GM21528 (cell line): ENCODE measurements around the gene APLNR.

Experiments used
- ATAC-seq: cut with Tn5 transposase; IDR thresholded peaks from one replicate; pipeline ENCODE4 v1.9.1; 2021; ENCODE audit warnings: mild to moderate bottlenecking, moderate library complexity; ENCODE audit not compliant: unreplicated experiment, low FRiP score

Gene APLNR

DNA sequence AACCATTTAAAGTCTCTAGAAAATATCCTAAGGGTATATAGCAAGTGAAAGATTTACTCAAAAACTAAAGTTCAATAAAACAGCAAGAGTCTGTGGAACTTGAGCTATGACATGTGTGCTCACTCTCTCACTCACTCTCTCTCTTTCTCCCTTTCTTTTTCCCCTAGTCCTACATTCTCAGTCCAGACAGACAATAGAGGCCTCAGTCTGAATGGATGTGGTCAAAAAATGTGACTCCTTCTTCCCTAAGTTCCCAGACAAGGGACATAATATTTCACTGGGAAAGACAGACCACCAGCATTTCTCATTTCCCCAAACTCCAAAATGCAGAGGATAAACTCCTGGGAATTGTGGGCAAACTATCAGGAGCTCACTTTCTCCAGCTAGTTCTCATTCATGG lies 17.6 kb upstream of the APLNR start:
- no peak for ATAC-seq

DNA sequence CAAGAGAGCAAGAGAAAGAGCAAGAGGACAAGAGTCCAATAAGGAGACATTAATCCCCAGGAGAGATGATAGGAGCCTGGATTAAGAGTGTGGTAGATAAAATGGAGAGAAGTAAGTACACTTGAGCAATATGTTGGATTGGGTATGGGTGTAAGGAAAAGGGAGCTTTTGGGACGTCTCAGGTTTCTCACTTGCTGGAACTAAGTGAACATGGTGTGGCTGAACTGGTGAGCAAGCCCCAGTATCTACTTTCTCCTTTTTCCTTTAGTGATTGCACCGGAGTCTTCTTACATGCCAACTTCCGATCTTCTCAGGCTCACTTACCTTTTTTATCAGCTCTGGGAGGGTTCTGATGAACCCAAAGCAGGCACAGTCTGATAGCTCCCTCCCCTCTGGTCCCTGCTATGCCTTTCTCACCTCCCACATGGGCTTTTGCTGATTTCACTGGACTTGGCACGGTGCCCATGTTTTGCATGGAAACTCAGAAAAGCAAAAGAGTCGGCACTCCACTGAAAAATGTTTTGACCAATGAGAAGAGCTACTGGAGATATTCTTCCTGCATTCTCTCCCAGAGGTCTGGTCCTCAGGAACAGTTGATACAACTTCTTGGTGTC lies 14.5 kb upstream of the APLNR start:
- no peak for ATAC-seq

DNA sequence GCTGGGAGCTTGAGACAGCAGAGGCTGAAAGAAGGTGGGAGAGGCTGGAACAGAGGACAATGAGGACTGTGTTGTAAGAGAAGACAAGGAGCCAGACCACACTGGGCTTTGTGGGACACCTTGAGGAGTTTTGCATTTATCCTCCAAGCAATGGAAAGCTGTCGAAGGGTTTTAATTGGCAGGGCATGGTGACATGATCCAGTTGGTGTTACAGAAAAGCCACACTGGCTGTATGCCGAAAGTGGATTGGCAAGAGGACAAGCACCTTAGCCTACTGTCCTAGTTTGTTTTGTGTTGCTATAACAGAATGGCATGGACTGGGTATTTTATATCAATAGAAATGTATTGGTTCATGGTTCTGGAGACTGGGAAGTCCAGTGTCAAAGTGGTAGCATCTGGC lies 14.0 kb upstream of the APLNR start:
- ATAC-seq, result no peak

DNA sequence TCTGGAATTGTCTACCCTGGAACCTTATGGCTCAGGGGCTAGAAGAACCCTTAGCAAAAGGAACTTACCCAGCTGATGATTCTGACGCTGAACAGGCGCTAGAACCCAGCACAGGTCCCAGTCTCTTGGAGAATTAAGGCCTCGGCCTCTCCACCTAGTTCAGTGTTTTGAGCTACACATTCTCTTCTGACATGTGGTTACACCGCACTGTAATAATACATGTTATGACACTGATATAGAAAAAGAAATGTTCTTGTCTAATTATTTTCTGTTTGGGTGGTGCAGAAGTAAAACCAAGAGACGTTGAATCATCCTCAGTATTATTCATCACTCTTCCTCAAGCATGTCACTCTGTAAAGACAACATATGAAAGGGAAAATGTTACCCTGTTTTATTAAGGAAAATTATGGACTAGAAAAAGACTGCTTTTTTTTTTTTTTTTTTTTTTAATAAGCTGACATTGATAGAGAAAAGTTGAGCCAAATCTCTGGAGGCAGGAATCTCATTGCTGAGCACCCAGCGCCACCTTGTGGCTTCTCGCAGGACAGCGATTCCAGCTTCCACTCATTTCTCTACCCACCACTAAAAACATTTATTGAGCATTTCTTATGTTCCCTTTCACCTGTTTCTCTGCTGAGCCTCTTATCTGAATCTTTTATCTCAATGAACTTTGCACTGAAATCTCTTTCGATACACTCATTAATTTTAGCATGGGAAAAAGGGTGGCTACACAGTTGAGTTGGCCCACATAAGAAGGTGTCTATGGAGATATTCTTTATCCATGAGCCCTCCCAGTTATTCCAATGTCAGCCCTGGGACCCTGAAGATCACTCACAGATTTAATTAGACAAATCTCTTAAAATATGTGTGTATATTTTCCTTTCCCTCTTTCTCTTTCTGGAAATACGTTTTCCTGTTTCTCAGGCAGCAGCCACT lies 12.6 kb upstream of the APLNR start:
- peak; percentile 53 for ATAC-seq

DNA sequence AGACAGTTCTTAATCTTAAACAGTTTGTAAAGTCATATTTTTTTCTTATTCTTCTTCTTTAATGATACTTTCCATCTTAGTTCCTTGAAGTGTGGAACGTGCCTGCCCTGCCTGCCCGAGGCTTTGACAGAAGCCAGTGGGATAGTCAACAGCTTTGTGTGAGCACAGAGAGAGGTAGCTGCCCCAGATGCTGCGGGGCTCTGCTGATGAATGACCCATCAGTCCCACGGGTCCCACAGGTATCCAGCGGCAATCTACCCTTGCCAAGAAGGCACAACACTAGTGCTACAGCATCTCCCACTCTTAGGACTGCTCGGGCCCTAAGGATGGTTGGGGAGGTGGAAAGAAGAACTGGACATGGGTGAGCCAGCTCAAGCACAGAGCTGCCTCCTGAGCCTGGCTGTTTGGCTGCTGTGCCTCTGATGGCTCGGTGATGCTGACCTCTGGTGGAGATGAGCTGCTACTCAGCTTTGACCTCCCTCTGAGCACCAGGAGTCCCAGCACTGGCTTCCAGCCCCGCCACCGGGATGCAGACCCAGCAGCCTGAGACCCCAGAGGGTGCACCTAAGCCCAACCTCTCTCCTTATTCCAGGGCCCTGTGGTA lies 11.8 kb upstream of the APLNR start:
- peak; percentile 79 for ATAC-seq

DNA sequence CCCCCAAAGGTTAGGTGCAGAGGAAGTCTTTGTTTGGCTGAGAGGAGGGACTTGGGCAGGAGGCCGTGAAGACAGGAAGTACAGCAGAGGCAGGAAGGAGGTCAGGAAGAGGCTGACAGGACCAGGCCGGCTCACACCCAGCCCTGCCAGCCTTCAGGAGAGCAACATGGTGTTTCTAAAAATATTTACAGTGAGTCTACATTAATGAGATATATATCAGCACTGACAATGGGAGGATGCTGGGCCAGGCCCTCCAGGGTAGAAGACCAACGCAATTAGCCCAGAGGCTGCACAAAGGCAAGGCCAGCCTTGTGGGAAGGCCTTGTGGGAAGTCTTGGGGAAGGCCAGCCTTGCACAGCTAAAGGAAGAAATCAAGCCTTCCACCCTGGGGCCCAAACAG lies 7.9 kb upstream of the APLNR start:
- ATAC-seq, result no peak

DNA sequence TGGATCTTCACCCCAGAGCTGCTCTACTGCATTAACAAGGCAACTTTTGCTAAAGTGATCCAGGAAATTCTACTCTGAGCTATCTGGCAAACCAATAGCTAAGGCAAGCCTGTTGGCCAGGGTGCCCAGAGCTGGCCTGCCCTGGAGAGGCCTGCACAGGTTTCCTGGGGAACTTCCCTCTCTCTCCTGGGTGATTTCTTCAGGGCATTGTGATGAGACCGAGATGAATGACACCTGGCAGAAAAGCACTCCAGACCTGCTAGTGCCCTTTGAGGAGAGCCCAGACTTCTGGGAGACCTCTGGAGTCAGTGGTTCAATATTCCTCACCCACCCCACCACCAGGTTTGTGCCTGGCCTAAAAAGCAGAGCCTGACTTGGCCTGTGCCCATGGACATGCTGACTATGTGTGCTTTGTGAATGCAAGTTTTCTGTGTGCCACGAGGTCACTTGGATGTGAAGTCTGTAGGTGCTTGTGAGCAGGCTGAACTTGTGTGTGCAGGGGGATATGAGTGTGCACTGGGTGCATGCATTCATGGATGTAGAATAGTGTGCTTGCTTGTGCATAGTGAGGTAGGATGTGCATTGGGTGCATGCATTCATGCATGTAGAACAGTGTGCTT lies 4.4 kb upstream of the APLNR start:
- ATAC-seq, result no peak

DNA sequence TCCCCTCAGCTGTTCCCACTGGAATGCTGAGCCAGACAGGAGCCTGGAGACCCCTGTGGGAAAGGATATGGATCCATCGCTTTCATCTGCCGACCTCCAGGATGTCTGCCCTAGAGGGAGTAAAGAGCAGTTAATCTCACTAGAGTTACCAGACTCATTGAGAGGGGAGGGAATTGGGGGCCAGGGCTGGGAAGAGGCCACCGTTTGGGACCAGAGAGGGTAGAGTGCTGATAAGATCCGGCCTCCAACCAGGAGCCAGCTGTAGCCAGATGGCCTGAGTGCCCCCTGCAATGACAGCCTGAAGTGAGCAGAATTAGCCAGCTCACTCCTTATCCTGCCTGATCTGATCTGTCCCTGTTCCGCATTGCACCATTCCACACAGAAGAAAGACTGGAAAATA lies 3.7 kb upstream of the APLNR start:
- ATAC-seq, result no peak

DNA sequence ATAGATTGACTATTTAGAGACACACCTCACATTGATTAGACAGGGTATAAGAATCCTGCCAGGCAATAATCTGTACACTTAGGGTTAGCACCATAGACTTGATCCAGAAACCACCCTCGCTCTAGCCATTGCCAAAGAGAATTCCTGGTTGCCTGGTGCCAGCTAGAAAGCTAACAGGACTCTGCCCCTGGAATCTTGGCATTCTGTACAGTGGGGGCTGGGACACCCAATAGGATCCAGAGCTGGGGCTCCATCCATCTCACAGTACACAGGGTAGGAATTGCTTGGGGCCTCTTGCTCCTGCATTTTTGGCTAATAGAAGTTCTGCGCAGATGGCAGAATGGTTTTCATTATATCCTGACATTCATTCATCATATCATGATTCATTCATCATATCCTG lies 3.0 kb upstream of the APLNR start:
- ATAC-seq, result no peak

DNA sequence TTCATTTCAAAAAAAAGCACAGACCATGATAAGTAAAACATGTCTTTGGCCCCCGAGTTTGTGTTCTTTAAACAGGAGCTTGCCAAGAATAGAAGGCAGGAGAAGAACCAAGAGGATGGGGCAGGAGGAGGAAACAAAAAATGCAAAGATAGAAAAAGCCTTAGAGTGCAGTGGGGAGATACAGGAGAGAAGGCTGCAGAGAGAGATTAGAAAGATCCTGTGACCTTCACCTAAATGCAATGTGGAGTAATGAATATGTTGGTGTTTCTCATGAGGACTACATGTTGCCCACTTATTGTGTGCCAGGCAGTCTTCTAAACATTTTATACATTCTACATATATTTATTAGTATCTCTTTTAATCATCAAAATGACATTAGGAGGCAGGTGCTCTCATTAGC lies 2.3 kb upstream of the APLNR start:
- ATAC-seq, result no peak

DNA sequence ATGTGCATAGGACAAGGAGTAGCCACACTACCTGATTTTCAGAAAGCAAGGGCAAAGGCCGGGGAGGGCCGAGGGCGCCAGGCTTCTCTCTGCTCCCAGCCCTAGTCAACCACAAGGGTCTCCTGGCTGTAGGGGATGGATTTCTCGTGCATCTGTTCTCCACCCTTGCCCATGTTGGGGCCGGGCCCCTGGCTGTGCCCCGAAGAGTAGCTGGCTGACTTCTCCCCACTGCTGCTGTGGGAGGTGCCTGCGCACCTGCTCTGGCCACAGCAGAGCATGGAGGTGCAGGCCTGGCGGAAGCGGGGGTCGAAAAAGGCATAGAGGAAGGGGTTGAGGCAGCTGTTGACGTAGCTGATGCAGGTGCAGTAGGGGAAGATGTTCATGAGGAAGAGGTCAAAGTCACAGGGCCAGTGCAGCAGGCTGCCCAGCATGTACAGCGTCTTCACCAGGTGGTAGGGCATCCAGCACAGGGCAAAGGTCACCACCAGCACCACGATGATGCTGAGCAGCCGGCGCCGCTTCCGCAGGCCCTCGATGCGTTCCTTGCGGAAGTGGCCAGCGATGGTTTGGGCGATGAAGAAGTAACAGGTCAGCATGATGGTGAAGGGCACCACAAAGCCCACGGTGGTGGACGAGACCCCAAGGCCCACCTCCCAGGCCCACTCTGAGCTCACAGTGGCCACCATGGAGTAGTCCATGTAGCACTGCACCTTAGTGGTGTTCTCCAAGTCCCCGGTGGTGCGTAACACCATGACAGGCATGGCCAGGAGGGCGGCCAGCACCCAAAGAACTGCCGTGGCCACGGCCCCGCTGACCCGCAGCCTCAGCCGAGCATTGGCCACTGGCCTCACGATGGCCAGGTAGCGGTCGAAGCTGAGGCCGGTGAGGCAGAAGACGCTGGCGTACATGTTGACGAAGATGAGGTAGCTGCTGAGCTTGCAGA lies 1.0 kb downstream of the APLNR start:
- ATAC-seq, result no peak

DNA sequence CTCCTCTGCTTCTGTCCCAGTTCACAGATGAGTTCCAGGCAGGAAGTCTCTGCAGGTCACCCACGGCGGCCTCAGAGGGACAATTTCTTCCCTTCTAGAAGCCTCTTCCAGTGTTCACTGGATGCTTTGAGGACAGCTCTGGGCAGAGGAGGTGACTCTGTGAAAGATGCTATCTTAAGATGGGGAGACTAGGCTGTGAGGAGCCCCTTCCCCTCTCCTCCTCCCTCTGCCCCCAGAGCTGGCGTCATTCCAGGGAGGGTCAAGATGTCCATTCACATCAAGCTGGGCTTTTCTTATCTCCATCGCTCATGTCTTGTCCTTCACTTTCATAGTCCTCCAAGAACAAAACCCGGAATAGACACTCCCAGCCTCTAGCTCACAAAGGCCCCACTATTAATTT lies 3.3 kb downstream of the APLNR start:
- no peak for ATAC-seq

DNA sequence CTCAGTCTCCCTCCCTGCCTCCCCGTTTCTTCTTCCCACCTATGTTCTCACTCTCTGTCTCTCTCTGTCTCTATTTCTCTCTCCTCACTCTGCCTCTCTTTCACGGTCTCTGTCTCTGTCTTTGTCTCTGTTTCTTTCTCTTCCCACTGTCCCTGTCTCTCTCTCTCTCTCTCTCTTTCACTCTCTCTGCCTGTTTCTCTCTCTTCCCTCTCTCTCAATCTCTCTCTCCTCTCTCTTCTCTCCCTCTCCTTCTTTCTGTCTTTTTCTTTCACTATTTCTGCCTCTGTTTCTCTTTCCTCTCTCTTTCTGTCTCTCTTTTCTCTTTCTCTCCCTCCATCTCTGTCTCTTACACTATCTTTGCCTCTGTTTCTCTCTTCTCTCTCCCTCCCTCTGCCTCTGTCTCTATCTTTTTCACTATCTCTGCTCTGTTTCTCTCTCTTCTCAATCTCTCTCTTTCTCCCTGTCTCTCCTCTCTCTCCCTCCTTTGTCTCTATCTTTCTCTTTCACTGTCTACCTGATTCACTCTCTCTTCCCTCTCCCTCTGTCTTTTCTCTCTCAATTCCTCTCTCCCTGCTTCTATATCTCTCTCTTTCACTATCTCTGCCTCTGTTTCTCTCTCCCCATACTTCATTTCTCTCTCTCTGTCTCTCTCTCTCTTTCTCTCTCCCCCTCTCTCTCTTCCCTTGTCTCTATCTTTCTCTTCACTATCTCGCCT lies 5.4 kb downstream of the APLNR start:
- no peak for ATAC-seq

DNA sequence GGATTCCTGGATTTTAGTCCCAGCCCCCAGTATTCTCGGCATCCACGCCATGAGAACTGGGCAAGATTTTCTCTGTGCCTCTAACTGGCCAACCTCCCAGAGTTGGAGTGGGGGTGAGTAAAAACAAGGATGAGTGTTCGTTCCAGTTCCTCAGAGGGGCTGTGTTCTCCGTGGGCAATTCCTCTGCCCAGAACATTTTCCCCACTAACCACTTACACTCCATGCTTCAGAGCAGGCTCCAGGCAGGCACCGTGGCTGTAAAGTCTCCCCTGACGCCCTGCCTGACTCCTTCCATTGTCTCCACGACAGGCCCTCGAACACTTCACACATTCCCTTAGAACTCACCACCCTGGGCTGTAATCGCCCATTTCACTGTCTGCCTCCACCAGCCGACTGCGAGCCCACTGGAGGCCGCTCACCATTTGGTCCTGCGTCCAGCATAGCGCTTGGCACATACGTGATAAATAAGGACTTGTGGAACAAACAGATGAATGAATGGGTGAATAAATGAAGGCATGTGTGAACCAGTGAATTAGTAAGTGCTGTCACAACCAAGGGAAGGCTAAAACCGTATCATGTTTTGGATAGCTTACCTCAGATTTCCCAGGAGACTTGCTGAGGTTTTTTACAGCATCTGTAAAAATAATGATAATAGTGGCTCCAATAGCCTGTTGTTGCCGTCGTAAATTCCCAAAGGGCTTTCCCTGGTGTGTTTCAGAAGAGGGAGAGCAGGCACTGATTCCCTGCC lies 6.1 kb downstream of the APLNR start:
- ATAC-seq, result no peak

DNA sequence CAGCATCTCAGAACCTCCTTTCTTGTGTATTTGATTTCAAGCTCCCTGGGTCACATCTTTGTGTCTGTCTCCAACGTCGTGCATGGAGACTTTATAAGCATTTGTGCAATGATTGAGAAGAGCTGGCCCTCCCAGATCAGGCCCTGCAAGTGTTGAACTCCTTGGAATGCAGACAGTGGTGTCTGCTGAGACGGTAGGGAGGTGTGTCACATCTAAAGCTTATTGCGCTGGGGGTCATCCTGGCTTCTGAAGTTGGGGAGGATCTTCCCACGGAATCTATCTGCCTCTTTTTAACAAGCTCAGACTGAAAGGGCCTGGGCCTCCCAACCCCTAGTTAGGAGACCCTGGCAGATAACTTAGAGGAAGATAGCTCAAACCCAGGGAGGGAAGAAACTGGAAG lies 6.7 kb downstream of the APLNR start:
- no peak for ATAC-seq

DNA sequence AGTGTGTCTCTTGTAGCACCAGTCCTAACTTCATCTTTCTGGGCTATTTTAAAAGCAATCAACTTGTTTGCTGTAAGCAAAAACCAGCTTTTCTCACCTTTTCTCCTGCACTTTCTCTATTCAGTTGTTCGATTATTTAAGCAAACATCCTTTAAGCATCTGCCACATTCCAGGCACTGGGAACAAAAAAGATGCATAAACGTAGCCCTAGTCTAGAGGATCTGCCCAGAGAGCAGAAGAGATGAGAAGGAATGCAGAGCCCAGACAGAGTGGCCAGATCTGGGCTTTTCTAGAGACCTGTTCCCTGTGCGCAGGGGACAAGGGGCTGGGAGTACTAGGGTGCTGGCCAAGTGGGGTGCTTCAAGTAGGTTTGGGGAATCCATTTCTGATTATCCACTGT lies 8.4 kb downstream of the APLNR start:
- no peak for ATAC-seq

DNA sequence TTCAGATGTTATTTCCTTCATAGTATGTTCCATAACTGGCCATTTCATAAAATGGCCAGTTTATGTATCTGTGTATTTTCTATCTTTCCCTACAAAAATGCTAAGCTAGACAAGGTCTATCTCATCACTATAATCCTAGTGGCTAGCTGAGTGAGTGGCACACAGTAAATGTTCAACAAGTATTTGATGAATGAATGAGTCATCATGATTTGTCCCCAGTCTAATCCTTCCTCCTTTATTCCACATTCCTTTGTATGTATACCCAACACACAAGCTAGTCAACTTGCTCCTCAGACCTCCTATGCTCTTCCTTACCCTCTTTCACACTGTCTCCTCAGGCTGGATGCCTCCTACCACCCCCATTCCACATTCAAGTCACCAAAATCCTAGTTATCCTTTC lies 12.5 kb downstream of the APLNR start:
- no peak for ATAC-seq

DNA sequence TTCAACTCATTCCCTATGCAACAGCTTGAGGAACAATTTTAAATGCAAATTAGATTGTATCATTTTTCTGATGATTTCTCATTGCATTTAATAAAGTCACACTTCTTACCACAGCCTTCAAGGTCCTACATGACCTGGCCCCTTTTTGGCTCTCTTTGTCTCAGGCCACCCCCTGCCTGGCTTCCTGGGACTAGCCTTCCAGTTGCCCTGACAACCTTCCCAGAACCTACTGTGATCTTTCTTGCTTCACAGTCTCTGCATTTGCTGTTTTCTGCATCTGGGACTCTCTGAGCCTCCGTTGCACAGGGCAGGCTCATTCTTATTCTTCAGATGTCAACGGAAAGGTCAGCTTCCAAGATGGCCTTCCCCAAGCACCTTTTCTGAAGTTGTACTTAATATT lies 12.9 kb downstream of the APLNR start:
- no peak for ATAC-seq

DNA sequence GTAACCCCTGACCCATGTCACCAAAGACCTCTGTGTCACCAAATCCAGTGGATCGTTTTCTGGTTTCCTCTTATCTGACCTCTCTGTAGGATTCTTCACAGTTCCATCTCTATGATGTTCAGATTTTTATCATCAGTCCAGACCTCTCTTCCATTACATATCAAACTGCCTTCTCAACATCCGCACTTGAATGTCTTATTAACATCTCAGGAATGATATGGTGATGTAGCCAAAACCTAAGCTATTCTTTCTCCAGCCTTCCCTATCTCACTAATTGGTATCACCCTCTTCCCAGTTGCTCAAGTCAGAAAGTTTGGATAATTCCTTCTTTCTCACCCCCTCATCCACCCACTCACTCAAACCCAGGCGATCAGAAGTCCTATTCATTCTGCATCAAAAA lies 13.4 kb downstream of the APLNR start:
- ATAC-seq, result no peak
